ENCODE data around the gene MAPK12.

MAPK12 gene
- 0.94 to 2.0 reads per million in 2 donors for total RNA-seq

DNA sequence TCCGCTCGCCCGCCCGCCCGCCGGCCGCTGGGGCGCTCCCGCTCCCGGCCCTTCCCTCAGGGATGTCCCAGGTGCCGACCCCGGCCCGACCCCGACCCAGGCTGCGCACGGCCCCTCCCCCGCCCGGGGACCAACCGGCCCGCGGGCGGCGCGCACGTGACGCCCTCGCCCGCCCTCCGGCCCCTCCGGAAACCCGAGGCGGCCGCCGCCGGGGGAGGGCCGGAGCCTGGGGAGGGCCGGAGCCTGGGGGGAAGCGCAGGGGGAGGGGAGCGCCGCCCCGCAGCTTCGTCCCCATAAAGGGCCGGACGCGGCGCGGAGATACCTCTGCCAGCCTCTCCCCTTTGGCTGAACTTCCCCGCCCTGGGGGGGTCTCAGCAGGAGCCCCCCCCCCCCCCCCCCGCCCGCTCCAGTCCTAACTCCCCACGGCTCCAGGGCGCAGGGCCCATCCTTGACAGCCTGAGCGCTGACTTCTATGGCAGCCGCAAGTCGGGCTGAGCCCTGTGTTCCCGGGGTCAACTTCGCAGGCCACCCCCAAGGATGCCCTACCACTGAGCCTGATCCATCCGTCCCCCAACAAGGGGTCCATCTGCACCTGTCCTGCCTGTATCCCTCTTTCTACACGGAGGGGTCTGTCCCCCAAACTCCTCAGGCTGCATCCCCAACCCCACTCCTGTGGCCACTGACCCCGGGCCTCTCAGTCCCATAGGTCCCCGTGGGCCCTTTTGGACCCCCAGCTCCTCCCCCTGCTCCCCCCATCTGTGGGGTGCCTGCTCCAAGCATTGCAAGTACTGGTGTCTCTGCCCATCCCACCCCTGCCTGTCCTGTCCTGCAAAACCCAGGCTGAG, at the start of gene MAPK12:
Gene MAPK12 (minus strand): TSS at position 69 of the 845 bp plus-strand sequence. CDS start 174 bp downstream, outside the sequence.
- no peak for DNase-seq

DNA sequence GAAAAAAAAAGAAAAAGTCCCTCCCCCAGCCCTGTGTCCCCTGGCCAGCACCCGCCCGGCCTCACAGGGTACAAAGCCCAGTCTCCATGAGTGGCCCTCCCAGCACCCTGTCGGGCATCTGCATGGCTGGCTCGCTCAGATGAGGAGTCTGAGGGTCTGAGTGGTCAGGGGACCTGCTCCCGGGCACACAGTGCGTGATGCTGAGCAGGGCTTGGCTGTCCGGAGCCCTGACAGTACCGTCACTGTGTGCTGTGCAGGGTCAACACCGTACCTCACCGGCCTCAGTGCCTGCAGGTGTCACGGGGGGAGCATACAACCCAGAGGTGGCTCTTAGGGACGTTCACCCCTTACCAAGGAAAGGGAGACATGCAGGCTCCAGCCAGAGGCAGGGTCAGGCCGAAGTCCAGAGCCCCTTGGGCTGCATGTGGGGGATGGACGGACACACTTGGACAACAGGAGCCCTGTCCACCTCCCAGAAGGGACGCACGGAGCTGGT, 49.5 kb upstream of the MAPK12 start:
- no peak for DNase-seq

DNA sequence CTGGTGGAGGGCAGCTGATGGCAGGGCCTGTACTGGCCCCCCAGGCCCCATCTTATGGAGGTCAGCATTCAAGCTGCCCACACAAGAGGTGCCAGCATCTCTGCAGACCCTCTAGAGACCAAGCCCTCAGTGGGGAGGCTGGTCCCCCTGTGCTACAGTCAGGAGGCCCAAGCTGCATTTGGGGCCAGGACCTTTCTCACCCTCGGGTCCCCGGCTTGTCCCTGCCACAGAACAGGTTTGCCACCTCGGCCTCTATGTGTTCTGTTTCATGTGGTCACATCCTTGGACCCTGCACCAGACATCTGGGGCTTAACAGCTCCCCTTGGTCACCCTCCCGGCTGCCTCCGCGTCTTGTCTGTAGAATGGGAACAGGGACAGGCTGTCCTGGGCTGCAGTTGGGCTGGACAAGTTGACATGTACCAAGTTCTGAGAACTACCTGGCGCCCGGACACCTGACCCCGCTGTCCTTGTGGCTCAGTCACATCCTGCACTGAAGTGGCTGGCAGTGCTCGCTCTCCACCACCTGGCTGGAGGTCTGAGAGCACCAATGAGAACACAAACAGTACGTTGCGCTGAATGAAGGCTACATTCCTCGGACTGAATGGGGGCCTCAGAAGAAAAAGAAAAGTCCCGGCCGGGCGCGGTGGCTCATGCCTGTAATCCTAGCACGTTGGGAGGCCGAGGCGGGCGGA, 48.7 kb upstream of the MAPK12 start:
- DNase-seq, result no peak

DNA sequence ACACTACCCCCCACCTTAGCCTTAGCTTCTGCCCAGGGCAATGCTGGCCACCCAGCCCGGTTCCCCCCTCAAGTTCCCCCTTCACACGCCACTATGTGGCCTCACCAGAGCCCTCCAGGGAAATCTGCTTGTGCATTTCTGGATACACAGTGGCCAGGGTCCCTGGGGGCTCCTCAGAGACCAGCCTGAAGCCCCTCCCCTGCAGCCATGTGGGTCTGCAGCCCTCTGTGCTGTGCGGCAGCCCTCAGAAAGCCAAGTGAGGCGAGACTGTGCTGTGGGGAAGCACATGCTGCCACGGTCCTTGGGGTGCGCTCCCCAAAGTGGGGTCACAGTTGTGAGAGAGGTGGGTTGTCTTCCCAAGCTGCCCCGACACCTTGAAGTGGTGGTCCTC, 48.1 kb upstream of the MAPK12 start:
- DNase-seq, result no peak

DNA sequence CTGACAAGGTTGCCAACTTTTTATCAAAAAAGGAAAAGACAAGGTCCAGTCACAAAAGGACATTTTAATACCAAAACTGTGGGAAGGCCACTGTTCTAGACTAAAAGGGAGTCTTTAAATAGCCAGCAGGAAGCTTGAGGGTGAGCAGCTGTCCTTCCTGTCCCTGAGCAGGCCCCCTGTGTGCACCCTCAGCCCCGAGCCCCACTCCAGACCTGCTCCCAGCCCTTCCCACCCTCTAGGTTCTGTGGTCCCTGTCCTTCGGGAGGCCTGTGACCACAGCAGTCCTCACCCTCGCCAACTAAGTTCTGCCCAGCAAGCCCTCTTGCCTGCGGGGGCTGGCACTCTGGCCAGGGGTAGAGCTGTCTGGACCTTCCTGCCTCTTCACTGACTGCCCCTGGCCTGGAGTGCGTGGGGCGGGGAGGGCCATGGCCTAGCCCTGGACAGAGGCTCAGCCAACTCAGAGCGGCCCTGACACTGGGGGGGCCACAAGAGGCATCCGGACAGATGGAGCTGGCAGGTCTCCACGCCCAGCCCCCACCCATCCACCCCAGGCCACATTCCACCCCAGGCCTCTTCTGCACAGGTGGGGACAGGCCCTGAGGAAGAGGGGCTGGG, 47.6 kb upstream of the MAPK12 start:
- no peak for DNase-seq

DNA sequence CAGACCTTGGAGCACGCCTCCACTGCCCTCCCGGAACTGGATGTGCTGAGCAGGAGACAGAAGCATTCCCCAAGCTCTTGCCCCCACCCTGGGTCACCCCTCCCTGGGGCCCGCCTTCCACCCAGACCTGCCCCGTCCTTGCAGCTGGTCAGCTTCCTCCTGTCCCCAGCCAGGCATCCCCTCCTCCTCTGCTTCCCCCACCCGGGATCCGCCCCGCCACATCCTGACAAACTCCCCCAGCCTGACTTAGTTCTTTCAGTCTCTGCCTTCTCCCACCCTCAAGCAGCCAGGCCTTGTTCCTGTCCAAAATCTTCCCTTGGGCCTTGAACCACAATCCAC, 47.1 kb upstream of the MAPK12 start:
- no peak for DNase-seq

DNA sequence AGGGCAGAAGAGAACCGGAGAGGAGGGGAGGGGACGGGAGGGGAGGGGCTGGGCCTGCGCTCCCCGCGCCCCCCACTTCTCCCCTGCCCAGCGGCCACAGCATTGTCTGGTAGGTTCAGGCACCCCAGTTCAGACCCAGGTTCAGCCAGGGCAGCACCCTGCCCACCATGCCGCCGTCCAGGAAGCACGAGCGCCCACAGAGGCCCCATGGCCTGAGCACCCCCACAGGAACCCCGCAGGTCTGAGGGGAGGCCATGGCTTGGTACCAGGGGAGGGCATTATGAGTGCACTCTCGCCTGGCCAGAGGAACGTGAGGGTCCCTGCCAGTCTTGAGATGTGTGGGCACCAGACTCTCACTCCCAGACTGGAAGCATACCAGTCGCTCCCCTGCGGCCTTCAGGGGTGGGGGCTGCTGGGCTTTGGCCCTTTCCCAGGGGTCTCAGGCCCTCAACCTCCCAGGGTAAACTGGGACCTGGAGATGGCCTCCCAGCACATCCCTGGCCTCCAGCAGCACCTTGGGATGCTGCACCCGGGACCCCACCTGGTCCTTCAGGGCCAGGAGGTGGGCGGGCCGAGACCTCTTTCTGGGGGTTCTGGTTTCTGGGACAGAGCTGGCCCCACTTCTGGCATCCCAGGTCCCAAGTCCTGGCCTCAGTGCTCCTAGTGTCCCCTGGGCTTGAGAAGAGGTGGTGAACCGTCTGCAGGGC, 46.6 kb upstream of the MAPK12 start:
- DNase-seq, result no peak

DNA sequence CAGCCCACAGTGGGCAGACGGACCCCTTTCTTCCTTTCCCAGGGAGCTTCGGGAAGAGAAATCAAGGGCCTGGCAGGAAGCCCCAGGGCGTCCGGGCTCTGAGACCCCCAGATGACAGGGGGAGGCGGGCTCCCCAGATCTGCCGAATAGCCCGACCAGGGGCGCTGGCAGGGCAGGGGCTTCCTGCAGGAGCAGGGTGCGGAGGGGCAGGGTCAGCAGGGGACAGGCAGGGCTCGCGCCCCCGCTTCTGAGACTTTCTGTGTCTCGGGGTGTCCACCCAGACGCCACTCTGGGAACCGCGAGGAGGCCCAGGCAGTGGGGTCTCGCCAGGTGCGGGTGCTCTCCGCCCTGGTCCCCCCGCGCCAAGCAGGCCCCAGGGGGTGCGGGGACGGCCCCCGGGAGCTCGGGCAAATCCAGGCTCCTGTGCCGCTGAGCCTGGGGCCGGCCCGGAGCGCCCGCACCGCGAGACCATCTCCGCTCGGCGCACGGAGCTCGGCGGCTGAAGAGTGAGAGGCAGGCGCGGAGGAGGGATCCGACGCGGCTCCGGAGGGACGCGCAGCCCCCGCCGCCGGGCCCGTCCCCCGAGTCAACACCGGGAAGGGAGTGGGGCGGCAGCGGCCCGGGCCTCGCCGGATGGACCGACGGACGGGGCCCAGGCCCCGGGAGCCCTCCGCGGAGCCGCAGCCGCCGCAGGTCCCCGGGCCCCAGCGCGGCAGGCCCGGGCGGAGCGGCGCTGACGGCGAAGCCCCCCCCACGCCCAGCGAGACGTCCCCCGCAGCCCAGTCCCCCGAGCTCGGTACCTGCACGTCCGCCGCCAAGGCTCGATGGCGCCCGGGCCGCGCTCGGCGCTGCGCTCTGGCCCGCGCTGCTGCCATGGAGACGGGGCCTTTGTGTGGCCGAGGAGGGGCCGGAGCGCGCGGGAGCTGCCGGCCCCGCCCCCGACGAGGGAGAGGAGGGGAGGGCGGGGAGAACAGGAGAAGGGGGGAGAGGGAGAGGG, 45.6 kb upstream of the MAPK12 start, which contains the start of gene PLXNB2:
Gene PLXNB2 (minus strand): TSS at position 894 of the 997 bp plus-strand sequence. CDS start 17,062 bp downstream, outside the sequence.
- DNase-seq, result peak in 1 of 5 experiments; percentile 48

DNA sequence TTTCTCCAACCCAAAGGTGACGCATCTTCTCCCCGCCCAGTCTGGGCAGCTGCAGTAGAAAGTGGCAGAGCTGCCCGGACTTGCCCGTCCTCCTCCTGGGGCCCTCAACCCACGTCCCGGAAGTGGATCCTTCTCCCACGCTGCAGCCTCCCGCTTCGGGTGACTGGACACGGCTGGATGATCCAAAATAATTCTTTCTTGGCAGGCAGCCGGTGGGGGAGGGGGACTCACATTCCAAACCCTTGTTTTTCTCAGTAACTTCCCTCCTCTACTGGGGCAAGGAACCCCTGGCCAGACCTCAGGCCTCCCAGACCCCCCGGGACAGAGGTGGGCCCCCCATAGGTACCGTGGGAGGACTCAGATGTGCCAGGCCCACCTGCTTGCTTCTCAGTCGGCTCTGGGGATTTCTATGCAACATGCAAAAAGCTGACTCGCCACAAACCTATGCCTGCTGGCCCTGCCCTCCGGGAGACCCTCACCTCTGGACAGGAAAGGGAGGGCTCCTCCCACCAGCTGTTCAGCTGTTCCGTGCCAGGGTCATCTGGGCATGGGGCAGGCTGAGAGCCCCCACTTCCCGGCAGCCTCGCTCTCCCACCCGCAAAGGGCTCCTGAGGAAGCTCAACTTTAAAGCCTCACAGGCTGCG, 44.6 kb upstream of the MAPK12 start:
- DNase-seq, result peak in 1 of 5 experiments; percentile 32

DNA sequence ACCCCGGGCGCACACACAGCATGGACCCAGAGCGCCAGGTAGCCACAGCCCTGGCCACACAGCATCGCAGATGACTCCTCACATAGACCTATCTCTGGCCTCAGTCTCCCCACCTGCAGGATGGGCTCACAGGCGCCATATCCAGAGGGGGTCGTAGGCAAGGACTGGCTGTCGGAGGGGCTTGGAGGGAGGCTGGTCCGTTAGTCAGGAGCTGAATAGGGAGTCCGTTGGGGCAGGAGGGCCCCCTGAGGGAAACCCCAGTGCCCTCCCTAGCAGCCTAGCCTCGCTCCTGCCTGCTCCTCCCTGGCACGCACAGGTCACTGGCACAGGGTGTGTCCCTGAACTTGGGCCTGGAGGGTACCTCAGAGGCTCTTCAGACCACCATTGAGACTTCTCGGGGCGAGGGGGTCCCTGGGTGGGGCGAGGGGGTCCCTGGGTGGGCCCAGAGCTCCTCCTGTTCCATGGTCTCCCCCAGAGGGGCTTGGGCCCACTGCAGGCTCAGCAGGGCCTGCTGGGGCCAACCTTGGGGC, 44.0 kb upstream of the MAPK12 start:
- no peak for DNase-seq

DNA sequence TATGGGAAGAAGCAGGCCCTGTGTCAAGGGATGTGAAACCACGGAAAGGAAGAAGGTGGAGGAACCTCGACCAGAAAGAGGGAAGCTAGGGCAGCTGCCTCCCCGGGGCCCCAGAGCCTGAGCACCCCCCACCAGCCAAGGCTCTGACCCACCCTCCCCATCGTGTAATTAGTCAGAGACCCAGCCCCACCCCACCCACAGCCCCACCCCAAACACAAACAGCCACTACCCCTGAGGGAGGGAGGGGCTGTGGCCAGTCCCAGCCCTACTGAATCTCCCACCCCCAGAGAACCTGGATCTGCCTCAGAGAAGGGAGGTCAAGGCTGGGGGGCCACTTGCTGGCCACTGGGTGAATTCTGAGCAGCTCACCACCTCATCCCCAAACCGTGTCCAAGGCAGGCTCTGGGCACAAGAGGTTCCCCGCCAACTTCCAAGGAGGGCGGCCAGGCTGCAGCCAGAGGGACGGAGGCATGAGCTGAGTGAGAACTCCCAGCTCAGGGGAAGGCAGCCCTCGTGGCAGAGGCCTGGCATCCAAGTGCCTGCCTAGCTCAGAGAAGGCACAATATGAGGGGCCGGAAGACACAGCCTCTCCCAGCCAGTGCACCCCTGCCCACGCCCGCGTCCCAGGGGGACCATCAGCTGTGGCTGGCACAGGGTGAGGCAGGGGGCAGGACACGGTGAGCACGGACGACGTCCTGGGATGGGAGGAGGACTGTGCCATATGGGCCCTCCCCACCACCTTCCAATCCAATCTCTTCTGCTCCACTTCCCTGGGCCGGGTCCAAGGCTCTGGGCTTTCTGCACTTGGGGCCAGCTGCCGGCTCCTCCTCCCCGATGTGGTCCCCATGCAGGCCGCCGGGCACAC, 43.3 kb upstream of the MAPK12 start:
- DNase-seq, result no peak

DNA sequence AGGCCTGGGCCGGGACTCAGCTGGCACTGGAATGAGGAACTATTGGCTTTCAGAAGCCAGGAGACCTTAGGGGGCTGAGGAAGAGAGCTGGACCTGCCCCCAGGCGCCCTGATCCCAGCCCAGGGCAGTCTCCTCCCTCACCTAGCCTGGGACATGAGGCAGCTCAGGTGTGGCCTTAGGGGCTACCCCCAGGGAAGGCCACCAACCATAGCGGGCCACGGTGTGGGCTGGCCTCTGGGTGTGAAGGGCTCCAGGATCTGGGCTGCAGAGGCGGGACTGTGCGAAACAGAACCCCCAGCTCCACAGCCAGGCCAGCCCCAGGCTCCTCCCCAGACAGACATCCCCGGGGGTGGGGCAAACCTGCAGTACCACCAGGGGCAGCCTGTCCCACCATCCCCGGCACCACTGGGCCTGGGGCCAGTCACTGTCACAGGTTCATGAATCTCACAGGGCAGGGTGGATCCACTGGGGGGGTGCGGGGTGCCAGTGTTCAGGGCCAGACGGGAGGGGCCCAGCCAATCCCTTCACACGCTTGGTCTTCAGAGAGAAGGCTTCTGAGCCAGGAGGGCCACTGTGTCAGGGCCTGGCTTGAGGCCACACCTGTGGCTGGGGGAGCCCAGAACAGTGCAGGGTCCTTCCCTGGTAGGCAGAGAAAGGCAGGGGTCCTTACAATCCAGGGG, 42.5 kb upstream of the MAPK12 start:
- no peak for DNase-seq

DNA sequence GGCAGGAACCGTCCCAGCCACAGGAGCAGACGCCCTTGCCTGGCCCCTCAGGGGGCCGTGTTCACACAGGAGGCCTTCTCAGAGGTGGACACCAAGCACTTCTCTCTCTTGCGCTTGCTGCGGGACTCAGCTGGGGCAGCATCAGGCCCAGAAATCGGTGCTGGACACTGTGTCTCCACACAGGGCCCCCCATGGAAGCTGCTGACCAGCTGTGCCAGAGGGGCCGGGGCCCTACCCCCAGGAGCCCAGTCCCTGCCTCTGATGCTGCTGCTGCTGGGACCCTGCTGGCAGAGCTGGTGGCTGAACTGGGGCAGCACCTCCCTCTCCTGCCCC, 42.0 kb upstream of the MAPK12 start:
- no peak for DNase-seq

DNA sequence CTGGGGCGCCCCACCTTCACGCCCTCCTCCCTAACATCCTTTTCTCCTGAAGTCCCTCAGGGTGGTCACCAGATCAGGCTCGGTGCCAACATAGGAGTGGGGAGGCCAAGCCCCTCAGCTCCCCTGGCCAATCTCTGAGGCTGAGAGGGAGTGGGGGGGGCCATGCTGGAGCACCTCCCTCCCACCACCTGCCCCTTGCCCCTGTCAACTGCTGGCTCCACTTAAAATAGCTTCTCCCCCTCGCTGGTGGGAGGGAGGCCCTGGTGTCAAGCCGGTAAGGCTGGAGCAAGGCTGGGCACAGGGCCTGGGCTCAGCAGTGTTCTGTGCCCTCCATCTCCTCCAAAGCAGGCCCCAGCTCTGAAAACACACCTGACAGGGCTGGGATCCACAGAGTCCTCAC, 41.1 kb upstream of the MAPK12 start:
- no peak for DNase-seq

DNA sequence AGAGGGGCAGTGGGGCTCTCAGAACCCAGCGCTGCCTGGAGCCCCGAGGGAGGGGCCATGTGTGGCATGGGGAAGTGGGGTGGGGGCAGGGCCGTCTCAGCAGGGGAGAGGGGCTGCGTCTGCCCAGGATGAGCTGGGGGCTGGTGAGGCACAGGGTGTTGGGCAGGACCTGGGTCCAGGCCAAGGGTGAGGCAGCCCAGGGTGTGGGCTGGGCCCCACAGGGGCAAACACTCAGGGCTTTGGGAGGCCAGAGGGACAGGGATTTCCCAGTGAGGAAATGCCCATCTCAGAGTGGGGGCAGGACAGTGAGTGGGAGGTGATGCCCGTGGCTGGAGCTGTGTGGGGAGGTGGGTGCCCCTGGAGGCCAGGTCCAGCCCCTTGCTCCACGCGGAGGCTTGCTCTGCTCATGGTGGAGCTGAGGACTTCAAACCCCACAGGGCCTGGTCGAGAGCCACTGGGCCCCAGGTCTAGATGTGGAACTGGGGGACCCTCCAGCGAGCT, 40.6 kb upstream of the MAPK12 start:
- DNase-seq, result no peak

DNA sequence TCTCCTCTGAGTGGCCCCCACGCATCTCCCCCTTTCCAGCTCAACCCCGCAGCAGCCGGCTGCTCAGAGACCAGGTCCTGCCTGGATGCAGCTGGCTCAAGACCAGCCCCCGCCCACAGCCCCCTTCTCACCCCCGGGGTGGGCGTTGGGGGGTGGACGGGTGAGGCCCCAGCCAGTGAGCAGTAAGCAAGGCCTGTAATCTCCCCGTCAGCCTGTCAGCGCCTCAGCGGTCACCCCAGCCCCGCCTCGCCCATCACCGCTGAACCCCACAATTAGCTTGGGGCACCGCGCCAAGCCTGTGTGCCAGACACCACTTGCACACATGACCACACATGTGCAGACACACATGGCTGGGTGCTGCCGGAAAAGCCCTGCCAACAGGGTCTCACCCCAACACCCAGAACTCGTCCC, 40.1 kb upstream of the MAPK12 start:
- DNase-seq, result no peak

DNA sequence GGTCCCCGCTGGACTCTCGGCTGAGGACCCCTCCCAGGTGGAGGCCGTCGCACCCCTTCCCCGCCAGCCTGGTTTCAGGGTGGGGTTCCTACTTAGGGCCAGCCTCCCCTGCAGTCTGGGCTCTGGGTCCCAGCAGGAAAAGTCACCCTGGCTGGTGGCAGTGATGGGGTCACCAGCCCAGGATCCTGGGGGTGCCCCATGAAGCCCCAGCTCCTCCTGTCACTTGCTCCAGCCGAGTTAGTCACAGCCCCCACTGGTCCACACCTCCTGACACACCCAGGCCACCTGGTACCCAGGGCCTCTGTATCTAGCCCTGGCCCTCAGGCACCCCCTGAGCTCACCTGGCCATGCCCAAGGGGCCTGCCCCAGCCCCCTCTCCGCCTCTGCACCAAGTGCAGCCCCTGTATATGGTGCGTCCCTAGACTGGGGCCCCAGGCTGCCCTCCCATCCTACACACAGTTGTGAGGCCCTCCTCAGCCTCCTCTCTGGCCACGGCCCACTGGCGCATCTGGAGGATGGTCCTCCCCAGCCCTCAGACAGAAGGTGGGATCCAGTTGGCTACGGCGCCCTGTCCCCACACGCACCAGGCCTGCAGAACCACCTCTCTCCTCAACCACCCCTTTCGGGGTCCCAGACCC, 39.3 kb upstream of the MAPK12 start:
- no peak for DNase-seq

Data from T-helper 2 cell (primary cell).